Measurements from ENCODE around the gene RHOH.
A peak's percentile ranks its signal among the peaks of the same experiment; 100 is the strongest.

RHOH gene

GRCh38 chr4:40200875-40201801, 4.3 kb downstream of the RHOH start:
- in situ Hi-C loops (cut with HindIII; ENCODE audit: low pct_unique_long_range_greater_than_20kb, low sequenced_read_pairs): no loop called here
- DNase-seq (ENCODE audit: low read depth in 1 of 2, low spot score in 1 of 2): peak in 1 of 2 experiments; percentile 57
- no peak for TF ChIP-seq JUND (IDR thresholded peaks at IDR 0.05; ENCODE audit: low read depth)

DNA sequence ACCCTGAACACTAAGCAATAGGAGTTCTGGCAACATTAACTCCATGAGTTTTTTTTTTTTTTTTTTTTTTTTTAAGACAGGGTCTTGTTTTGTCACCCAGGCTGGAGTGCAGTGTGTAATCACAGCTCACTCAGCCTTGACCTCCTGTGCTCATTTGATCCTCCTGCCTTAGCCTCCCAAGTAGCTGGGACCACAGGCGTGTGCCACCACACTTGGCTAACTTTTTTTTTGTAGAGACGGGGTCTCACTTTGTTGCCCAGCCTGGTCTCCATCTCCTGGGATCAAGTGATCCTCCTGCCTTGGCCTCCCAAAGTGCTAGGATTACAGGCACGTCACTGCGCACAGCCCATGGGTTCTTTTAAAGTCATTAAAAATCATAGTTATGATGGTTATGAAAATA, 5.1 kb downstream of the RHOH start:
- no peak for DNase-seq (ENCODE audit: low read depth in 1 of 2, low spot score in 1 of 2)
- in situ Hi-C loops (cut with HindIII; ENCODE audit: low pct_unique_long_range_greater_than_20kb, low sequenced_read_pairs): no loop called here
- TF ChIP-seq JUND (IDR thresholded peaks at IDR 0.05; ENCODE audit: low read depth): no peak

DNA sequence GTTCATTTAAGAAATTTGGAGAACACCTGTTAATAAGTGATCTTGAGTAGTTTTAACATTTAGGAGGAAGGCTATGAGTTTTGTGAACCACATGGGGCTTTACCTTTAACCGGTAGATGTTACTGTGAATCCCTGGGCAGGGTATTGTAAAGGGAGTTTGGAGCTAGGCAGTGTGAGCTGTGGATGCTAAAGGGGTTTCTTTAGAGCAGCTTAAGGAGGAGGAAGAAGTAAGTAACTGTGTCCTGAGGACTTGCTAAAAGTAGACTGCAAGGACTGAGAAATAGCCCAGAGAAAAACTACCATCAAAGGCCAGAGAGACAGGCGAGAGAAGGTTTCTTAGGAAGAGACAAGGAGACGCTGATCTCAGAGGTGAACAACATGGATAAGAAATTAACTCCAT, 5.6 kb downstream of the RHOH start:
- no peak for DNase-seq (ENCODE audit: low read depth in 1 of 2, low spot score in 1 of 2)
- in situ Hi-C loops (cut with HindIII; ENCODE audit: low pct_unique_long_range_greater_than_20kb, low sequenced_read_pairs): no loop called here
- no peak for TF ChIP-seq JUND (IDR thresholded peaks at IDR 0.05; ENCODE audit: low read depth)

- in situ Hi-C loops (cut with HindIII; ENCODE audit: low pct_unique_long_range_greater_than_20kb, low sequenced_read_pairs): no loop called here
- DNase-seq (ENCODE audit: low read depth in 1 of 2, low spot score in 1 of 2): no peak
- no peak for TF ChIP-seq JUND (IDR thresholded peaks at IDR 0.05; ENCODE audit: low read depth)
These were observed 7.9 kb downstream of the RHOH start for GRCh38 chr4:40204507-40205258.

GRCh38 chr4:40205259-40206198, 8.7 kb downstream of the RHOH start:
- no peak for TF ChIP-seq JUND (IDR thresholded peaks at IDR 0.05; ENCODE audit: low read depth)
- in situ Hi-C loops (cut with HindIII; ENCODE audit: low pct_unique_long_range_greater_than_20kb, low sequenced_read_pairs): no loop called here
- no peak for DNase-seq (ENCODE audit: low read depth in 1 of 2, low spot score in 1 of 2)

GRCh38 chr4:40206426-40206825, 9.6 kb downstream of the RHOH start:
- DNase-seq (ENCODE audit: low read depth in 1 of 2, low spot score in 1 of 2): no peak
- no peak for TF ChIP-seq JUND (IDR thresholded peaks at IDR 0.05; ENCODE audit: low read depth)
- in situ Hi-C loops (cut with HindIII; ENCODE audit: low pct_unique_long_range_greater_than_20kb, low sequenced_read_pairs): no loop called here

- TF ChIP-seq JUND (IDR thresholded peaks at IDR 0.05; ENCODE audit: low read depth): no peak
- in situ Hi-C loops (cut with HindIII; ENCODE audit: low pct_unique_long_range_greater_than_20kb, low sequenced_read_pairs): no loop called here
- DNase-seq (ENCODE audit: low read depth in 1 of 2, low spot score in 1 of 2): no peak
These were observed 12.6 kb downstream of the RHOH start for GRCh38 chr4:40209401-40209800.

GRCh38 chr4:40210776-40211175, 13.9 kb downstream of the RHOH start:
- TF ChIP-seq JUND (IDR thresholded peaks at IDR 0.05; ENCODE audit: low read depth): no peak
- no peak for DNase-seq (ENCODE audit: low read depth in 1 of 2, low spot score in 1 of 2)
- in situ Hi-C loops (cut with HindIII; ENCODE audit: low pct_unique_long_range_greater_than_20kb, low sequenced_read_pairs): no loop called here

DNA sequence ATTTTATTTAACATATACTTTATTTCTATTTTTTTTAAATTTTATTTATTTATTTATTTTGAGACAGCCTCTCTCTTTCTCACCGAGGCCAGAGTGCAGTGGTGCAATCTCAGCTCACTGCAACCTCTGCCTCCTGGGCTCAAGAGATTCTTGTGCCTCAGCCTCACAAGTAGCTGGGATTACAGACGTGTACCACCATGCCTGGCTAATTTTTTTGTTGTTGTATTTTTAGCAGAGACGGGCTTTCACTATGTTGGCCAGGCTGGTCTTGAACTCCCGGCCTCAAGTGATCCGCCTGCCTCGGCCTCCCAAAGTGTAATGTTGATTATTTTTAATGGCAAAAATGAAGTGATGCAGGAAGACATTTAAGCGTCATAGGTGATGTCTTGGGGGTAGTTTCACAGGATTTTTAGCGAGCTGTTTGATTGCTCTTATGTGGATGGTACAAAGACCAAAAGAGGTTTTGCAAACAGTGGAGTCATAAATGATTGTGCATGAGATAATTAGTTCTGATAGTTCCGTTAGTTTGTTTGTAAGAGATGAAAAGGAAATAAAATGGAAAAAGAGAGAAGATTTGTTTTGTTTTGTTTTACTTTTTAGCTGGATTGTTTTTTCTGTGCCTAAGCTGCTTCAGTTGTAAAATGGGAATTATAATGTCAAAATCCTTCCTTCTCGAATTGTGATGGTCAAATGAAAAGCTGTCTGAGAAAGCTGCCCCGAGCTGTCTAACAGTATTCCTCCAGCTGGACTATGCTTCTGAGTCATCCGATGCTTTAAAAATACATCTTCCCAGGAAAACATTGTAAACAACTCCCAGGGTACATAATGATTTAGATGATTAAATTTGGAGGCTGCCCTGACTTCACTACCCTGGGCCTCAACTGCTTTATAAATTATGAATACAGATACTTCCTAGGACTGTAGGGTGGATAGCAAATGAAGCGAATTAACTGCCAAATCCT, 14.7 kb downstream of the RHOH start:
- TF ChIP-seq JUND (IDR thresholded peaks at IDR 0.05; ENCODE audit: low read depth): no peak
- in situ Hi-C loops (cut with HindIII; ENCODE audit: low pct_unique_long_range_greater_than_20kb, low sequenced_read_pairs): no loop called here
- no peak for DNase-seq (ENCODE audit: low read depth in 1 of 2, low spot score in 1 of 2)

DNA sequence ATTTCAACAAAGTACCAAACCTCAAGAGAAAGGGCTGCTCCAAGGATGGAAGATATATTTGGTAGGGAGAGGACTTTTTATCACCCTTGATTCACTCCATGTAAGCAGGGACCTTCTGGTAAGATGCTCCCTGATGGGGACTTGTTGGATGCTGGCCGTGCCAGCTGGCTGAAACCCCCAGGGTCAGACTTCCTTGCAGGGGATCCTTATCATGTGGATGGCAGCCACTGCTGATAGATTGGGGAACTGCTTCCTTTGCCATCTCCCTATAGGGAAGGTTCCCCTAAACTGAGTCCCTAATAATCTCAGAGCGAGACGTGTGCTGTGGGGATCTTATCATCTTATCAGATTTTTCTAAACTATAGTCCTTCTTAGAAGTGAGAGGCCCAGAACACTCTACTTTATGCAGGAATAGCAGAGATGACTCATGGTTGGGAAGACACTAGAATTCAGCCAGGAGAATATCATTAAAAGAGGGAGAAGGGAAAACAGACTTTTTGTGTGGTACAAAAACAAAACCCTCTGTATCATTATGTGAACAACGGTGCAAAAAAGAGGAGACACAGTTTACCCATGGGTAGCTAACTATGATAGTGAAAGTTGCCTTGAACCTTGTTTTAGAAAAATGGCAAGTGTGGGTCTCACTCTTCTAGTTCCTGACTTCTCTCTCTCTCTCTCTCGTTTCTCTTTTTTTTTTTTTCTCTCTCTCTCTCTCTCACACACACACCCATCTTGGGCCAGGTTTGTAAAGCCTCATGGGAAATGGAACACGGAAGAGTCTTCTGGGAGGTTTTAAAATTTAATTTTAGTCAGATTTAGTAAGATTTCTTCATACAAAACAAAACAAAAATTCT, 16.1 kb downstream of the RHOH start:
- in situ Hi-C loops (cut with HindIII; ENCODE audit: low pct_unique_long_range_greater_than_20kb, low sequenced_read_pairs): no loop called here
- no peak for DNase-seq (ENCODE audit: low read depth in 1 of 2, low spot score in 1 of 2)
- TF ChIP-seq JUND (IDR thresholded peaks at IDR 0.05; ENCODE audit: low read depth): no peak
